SJSA1 (cell line): Measurements from ENCODE around the gene SOAT2. TPM values are rescaled to one million over a fixed set of nuclear protein-coding genes. Genes with fewer than 3 reads are reported as not detected.
"Not testable (repeated sequence)": the region's sequence is repeated elsewhere in the genome, so short reads cannot be mapped to it uniquely, and the experiment has no call there.

ENCODE experiments used
- DNase-seq, 2 experiments: peaks; one replicate each; pipeline ENCODE4 v3.0.0-alpha.2; 2015 to 2020; ENCODE audit warnings: low spot score in 2 of 2, low read depth in 1 of 2
- H3K27ac ChIP-seq: fragments of 250-450 bp; sonication (Bioruptor Pico); 2 replicates; pipeline ENCODE4 v1.5.1; 2020; ENCODE audit warnings: mild to moderate bottlenecking, moderate library complexity
- H3K27me3 ChIP-seq: fragments of 250-450 bp; sonication (Bioruptor Pico); replicated peaks from 2 replicates; pipeline ENCODE4 v1.5.1; 2020; ENCODE audit warnings: mild to moderate bottlenecking, moderate library complexity
- H3K36me3 ChIP-seq: fragments of 250-450 bp; sonication (Bioruptor Pico); 2 replicates; pipeline ENCODE4 v1.5.1; 2020; ENCODE audit warnings: mild to moderate bottlenecking
- H3K4me1 ChIP-seq: fragments of 250-450 bp; sonication (Bioruptor Pico); replicated peaks from 2 replicates; pipeline ENCODE4 v1.6.1; 2021; ENCODE audit warnings: mild to moderate bottlenecking
- H3K4me3 ChIP-seq: fragments of 250-450 bp; sonication (Bioruptor Pico); 2 replicates; pipeline ENCODE4 v1.5.1; 2020; ENCODE audit warnings: mild to moderate bottlenecking
- H3K9me3 ChIP-seq: fragments of 250-450 bp; sonication (Bioruptor Pico); replicated peaks from 2 replicates; pipeline ENCODE4 v1.5.1; 2020; ENCODE audit warnings: mild to moderate bottlenecking
- total RNA-seq: library from RNA; depleted of rRNA; stranded (reverse); fragments of >200 nt; shearing (Covaris generic); gene quantifications from 2 replicates; pipeline ENCODE4 v1.2.3, GENCODE V29; 2014

Gene SOAT2
- total RNA-seq, 1 experiment from 2014 or later = not detected

- Histone ChIP-seq H3K27ac (no peak overlapping the region), H3K36me3 (no peaks in the 10 kb centered on the region), H3K4me3 (no peak overlapping the region), H3K27me3 (no peaks in the 10 kb centered on the region), H3K9me3 (no peaks in the 10 kb centered on the region), H3K4me1 (no peaks in the 10 kb centered on the region)
- no peak for DNase-seq
Measured at GRCh38 chr12:53147181-53147580, 43.9 kb downstream of the SOAT2 start.

- no peak for DNase-seq
- Histone ChIP-seq H3K36me3 (no peaks in the 10 kb centered on the region), H3K4me3 (no peak overlapping the region), H3K27ac (no peak overlapping the region), H3K27me3 (no peaks in the 10 kb centered on the region), H3K9me3 (no peaks in the 10 kb centered on the region), H3K4me1 (no peaks in the 10 kb centered on the region)
Measured at GRCh38 chr12:53147653-53148052, 44.4 kb downstream of the SOAT2 start.

- no peaks in the 10 kb centered on the region for H3K27me3 ChIP-seq
- no peak overlapping the region for H3K4me3 ChIP-seq
- no peaks in the 10 kb centered on the region; the same call in 1 of the 2 replicates for H3K4me1 ChIP-seq
- H3K9me3 ChIP-seq = no peaks in the 10 kb centered on the region
- no peaks in the 10 kb centered on the region for H3K36me3 ChIP-seq
- DNase-seq = no peak
- H3K27ac ChIP-seq = no peak overlapping the region
Measured at GRCh38 chr12:53151039-53151438, 47.8 kb downstream of the SOAT2 start.

- Histone ChIP-seq H3K27ac (no peak overlapping the region), H3K4me3 (no peak overlapping the region), H3K27me3 (no peaks in the 10 kb centered on the region), H3K36me3 (no peaks in the 10 kb centered on the region), H3K4me1 (no peaks in the 10 kb centered on the region; the same call in 1 of the 2 replicates), H3K9me3 (no peaks in the 10 kb centered on the region)
- no peak for DNase-seq
Measured at GRCh38 chr12:53152390-53152789, 49.1 kb downstream of the SOAT2 start.

- no peaks in the 10 kb centered on the region for H3K9me3 ChIP-seq
- no peaks in the 10 kb centered on the region; the same call in 1 of the 2 replicates for H3K4me1 ChIP-seq
- H3K27me3 ChIP-seq = no peaks in the 10 kb centered on the region
- H3K27ac ChIP-seq = no peak overlapping the region
- H3K36me3 ChIP-seq = no peaks in the 10 kb centered on the region
- no peak overlapping the region for H3K4me3 ChIP-seq
- DNase-seq = peak; percentile 63 to 78
Measured at GRCh38 chr12:53159195-53159839, 56.0 kb downstream of the SOAT2 start.

- Histone ChIP-seq H3K9me3 (no peaks in the 10 kb centered on the region), H3K36me3 (no peaks in the 10 kb centered on the region), H3K4me3 (no peak overlapping the region), H3K27me3 (no peaks in the 10 kb centered on the region), H3K4me1 (no peaks in the 10 kb centered on the region; the same call in 1 of the 2 replicates), H3K27ac (no peak overlapping the region)
- DNase-seq = no peak
Measured at GRCh38 chr12:53160000-53160399, 56.7 kb downstream of the SOAT2 start.

GRCh38 chr12:53160673-53161072 is 57.4 kb downstream of the SOAT2 start:
- Histone ChIP-seq H3K27ac (no peak overlapping the region), H3K4me1 (no peaks in the 10 kb centered on the region), H3K27me3 (no peaks in the 10 kb centered on the region), H3K9me3 (no peaks in the 10 kb centered on the region), H3K36me3 (no peaks in the 10 kb centered on the region), H3K4me3 (no peak overlapping the region)
- DNase-seq = no peak

- H3K27ac ChIP-seq = no peak overlapping the region
- no peaks in the 10 kb centered on the region for H3K27me3 ChIP-seq
- DNase-seq = no peak
- H3K4me3 ChIP-seq = no peak overlapping the region
- no peaks in the 10 kb centered on the region for H3K4me1 ChIP-seq
- H3K9me3 ChIP-seq = no peaks in the 10 kb centered on the region
- H3K36me3 ChIP-seq = no peaks in the 10 kb centered on the region
Measured at GRCh38 chr12:53161119-53161911, 58.0 kb downstream of the SOAT2 start.

GRCh38 chr12:53163008-53163407 is 59.7 kb downstream of the SOAT2 start:
- not testable (repeated sequence) for DNase-seq, H3K4me3 ChIP-seq, H3K27me3 ChIP-seq, H3K27ac ChIP-seq, H3K36me3 ChIP-seq, H3K9me3 ChIP-seq, H3K4me1 ChIP-seq

GRCh38 chr12:53166837-53167236 is 63.6 kb downstream of the SOAT2 start:
- no peaks in the 10 kb centered on the region for H3K9me3 ChIP-seq
- no peak overlapping the region for H3K27ac ChIP-seq
- H3K4me1 ChIP-seq = peaks cover 3% of the 10 kb centered on the region; the same call in 1 of the 2 replicates
- DNase-seq = no peak
- no peaks in the 10 kb centered on the region for H3K27me3 ChIP-seq
- no peak overlapping the region for H3K4me3 ChIP-seq
- no peaks in the 10 kb centered on the region for H3K36me3 ChIP-seq

GRCh38 chr12:53169644-53170043 is 66.4 kb downstream of the SOAT2 start:
- no peaks in the 10 kb centered on the region for H3K27me3 ChIP-seq
- DNase-seq = no peak

GRCh38 chr12:53170215-53170614 is 66.9 kb downstream of the SOAT2 start:
- Histone ChIP-seq H3K27me3 (no peaks in the 10 kb centered on the region), H3K36me3 (no peaks in the 10 kb centered on the region), H3K4me3 (no peak overlapping the region), H3K9me3 (no peaks in the 10 kb centered on the region), H3K4me1 (peaks cover 5% of the 10 kb centered on the region; the same call in 1 of the 2 replicates), H3K27ac (no peak overlapping the region)
- DNase-seq = no peak

More at GRCh38 chr12:53169644-53170043, 66.4 kb downstream of the SOAT2 start:
- peaks cover 3% of the 10 kb centered on the region; the same call in 1 of the 2 replicates for H3K4me1 ChIP-seq
- H3K36me3 ChIP-seq = no peaks in the 10 kb centered on the region
- H3K9me3 ChIP-seq = no peaks in the 10 kb centered on the region
- H3K4me3 ChIP-seq = no peak overlapping the region
- H3K27ac ChIP-seq = no peak overlapping the region

GRCh38 chr12:53170876-53171724 is 67.8 kb downstream of the SOAT2 start:
- no peaks in the 10 kb centered on the region for H3K27me3 ChIP-seq
- no peaks in the 10 kb centered on the region for H3K36me3 ChIP-seq
- no peak overlapping the region for H3K27ac ChIP-seq
- no peaks in the 10 kb centered on the region for H3K9me3 ChIP-seq
- no peak overlapping the region for H3K4me3 ChIP-seq
- peaks cover 7% of the 10 kb centered on the region; the same call in 1 of the 2 replicates for H3K4me1 ChIP-seq
- DNase-seq = no peak
